Left lung (tissue), 10 donors: Measurements from ENCODE around the gene SBK3. TPM values are rescaled to one million over a fixed set of nuclear protein-coding genes. Genes with fewer than 3 reads are reported as not detected.
"Not testable (repeated sequence)": the region's sequence is repeated elsewhere in the genome, so short reads cannot be mapped to it uniquely, and the experiment has no call there.

Experiments
- ATAC-seq: fragments of 200-7000 bp; cut with Tn5 transposase; one replicate; pipeline ENCODE4 v1.9.1; 2020; ENCODE audit warnings: moderate library complexity
- DNase-seq, 4 donors: peaks; one replicate each; pipeline ENCODE4 v3.0.0-alpha.2; 2013 to 2020
- H3K27ac ChIP-seq, 2 donors: fragments of 200-600 bp; sonication (generic) in 1 of 2; one replicate each; pipeline versions ENCODE4 v1.5.0 to v1.8.0; 2020 to 2021
- H3K27me3 ChIP-seq, 2 donors: fragments of 200-600 bp; sonication (generic) in 1 of 2; one replicate each; pipeline versions ENCODE4 v1.5.0 to v1.8.0; 2020 to 2021
- H3K36me3 ChIP-seq, 2 donors: fragments of 200-600 bp; sonication (generic) in 1 of 2; one replicate each; pipeline versions ENCODE4 v1.5.0 to v1.8.0; 2020 to 2021
- H3K4me1 ChIP-seq, 2 donors: fragments of 200-600 bp; one replicate each; pipeline ENCODE4 v1.8.0; 2021
- H3K4me3 ChIP-seq, 2 donors: fragments of 200-600 bp; sonication (generic) in 1 of 2; one replicate each; pipeline versions ENCODE4 v1.5.0 to v1.8.0; 2020 to 2021; ENCODE audit warnings: mild to moderate bottlenecking in 1 of 2
- H3K9me3 ChIP-seq, 2 donors: fragments of 200-600 bp; sonication (generic) in 1 of 2; one replicate each; pipeline versions ENCODE4 v1.5.0 to v1.8.0; 2020 to 2021
- intact Hi-C, 2 donors: fragments of 100-400 bp; cut with DNase I; formaldehyde crosslinking; loops; one replicate each; pipeline versions ENCODE4 v1.11.2 to v1.14.2; 2022
- polyA plus RNA-seq, 6 donors: library from polyadenylated mRNA; unstranded; fragments of 120-200 nt; gene quantifications; one replicate each; pipeline ENCODE4 v1.2.1, GENCODE V29; 2013; ENCODE audit not compliant: insufficient read length in 6 of 6
- total RNA-seq, 2 donors: library from RNA; stranded (reverse); fragmentation: NEBNext Ultra II Directional; extraction: Animal tissue kit (Norgen Biotek cat#: 25700); gene quantifications; one replicate each; pipeline ENCODE4 v1.2.1, GENCODE V29; 2021
- TF ChIP-seq, protein P1 (sequence below), 2 donors: fragments of 200-600 bp; sonication (generic) in 1 of 2; IDR thresholded peaks; one replicate each; pipeline versions ENCODE4 v1.5.0 to v1.8.0; 2021; ENCODE audit warnings: antibody characterized with exemption in 2 of 2
- donor health status: DM: no; HTN: yes; CAD: no.
- donor health status: DM: no; HTN: no; CAD: no.

The SBK3 gene
- total and polyA plus RNA-seq, 8 donors: 0.26 to 1.7 (median 0.59) TPM

DNA sequence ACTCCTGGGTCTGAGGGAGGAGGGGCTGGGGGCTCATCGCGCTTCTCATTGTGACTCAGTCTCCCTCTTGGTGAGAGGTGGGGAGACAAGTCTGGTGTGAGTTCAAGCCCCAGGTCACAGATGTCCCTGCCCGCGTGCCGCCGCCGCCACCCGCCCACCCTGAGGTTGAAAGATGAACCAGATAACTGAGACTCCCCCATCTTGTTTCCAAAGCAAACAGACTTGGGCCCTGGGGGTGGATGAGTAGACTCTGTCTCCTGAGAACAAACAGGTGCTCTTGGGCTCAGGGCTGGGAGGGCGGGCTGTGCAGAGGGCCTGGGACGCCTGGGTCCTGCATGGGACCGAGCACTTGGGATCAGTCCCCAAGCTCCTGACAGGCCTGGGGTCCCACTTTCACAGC lies 9.0 kb downstream of the SBK3 start:
- TF ChIP-seq, protein P1, sequence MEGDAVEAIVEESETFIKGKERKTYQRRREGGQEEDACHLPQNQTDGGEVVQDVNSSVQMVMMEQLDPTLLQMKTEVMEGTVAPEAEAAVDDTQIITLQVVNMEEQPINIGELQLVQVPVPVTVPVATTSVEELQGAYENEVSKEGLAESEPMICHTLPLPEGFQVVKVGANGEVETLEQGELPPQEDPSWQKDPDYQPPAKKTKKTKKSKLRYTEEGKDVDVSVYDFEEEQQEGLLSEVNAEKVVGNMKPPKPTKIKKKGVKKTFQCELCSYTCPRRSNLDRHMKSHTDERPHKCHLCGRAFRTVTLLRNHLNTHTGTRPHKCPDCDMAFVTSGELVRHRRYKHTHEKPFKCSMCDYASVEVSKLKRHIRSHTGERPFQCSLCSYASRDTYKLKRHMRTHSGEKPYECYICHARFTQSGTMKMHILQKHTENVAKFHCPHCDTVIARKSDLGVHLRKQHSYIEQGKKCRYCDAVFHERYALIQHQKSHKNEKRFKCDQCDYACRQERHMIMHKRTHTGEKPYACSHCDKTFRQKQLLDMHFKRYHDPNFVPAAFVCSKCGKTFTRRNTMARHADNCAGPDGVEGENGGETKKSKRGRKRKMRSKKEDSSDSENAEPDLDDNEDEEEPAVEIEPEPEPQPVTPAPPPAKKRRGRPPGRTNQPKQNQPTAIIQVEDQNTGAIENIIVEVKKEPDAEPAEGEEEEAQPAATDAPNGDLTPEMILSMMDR (IDR thresholded peaks at IDR 0.05): no peak
- no peaks in the 10 kb centered on the region for H3K36me3 ChIP-seq
- DNase-seq (no peak), ATAC-seq (no peak)
- no peaks in the 10 kb centered on the region for H3K4me1 ChIP-seq
- H3K27ac ChIP-seq: no peak overlapping the region
- H3K9me3 ChIP-seq: no peaks in the 10 kb centered on the region
- no peak overlapping the region for H3K4me3 ChIP-seq
- peaks cover 0 to 10% of the 10 kb centered on the region in 2 donors for H3K27me3 ChIP-seq
- intact Hi-C loops: no loop called here

DNA sequence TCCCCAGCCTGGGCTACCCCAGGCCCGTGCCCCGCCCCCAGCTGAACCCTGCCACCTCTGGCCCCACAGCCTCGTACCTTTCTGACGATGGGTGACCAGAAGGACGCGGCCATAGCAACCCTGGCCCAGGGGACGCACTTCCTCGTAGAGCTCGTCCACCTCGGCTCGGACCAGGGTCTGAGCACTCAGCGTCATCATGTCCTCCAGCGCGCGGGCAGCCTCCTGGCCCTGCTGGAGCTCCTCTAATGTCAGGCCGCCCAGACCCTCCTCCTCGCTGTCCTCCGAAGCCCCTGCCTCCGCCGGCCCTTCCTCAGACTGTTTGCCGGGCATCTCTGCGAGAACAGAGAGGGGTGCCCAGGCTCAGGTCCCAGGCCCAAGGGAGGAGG lies 9.4 kb downstream of the SBK3 start:
- Histone ChIP-seq H3K4me3 (no peak overlapping the region), H3K4me1 (no peaks in the 10 kb centered on the region), H3K27me3 (peaks cover 0 to 6% of the 10 kb centered on the region in 2 donors), H3K36me3 (no peaks in the 10 kb centered on the region), H3K27ac (no peak overlapping the region), H3K9me3 (no peaks in the 10 kb centered on the region)
- no peak for DNase-seq
- TF ChIP-seq, protein P1 (IDR thresholded peaks at IDR 0.05): no peak
- no peak for ATAC-seq
- intact Hi-C loops: no loop called here

DNA sequence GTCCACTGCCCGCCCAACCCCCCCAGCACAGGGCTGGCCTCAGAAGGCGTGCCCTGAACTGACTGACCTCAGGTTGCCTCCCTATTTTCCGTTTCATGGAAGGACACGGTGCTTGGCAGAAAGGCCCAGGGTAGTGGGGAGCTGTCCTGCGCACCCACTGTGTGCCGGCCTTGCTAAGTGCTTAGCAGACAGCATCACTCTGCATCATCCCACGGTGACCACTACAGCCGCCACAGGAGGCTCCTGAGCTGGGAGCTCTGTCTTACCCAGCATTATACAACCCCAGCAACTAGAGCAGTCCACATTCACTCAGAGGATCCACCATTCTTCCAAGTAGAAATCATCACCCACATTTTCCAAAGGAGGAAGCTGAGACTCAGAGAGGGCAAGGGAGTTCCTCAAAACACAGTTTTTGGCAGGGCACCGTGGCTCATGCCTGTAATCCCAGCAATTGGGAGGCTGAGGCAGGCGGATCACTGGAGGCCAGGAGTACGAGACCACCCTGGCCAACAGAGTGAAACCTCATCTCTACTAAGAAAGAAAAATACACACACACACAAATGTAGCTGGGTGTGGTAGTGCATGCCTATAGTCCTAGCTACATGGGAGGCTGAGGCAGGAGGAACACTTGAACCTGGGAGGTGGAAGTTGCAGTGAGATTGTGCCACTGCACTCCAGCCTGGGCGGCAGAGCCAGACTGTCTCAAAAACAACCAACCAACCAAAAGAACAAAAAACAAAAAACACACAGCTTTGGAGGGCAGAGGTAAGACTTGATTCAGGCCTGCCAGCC lies 10.0 kb downstream of the SBK3 start:
- H3K36me3 ChIP-seq: no peaks in the 10 kb centered on the region
- no peaks in the 10 kb centered on the region for H3K27me3 ChIP-seq
- DNase-seq (no peak), ATAC-seq (no peak)
- no peaks in the 10 kb centered on the region for H3K9me3 ChIP-seq
- intact Hi-C loops: no loop called here
- no peak overlapping the region for H3K4me3 ChIP-seq
- TF ChIP-seq, protein P1 (IDR thresholded peaks at IDR 0.05): no peak
- H3K4me1 ChIP-seq: no peaks in the 10 kb centered on the region
- H3K27ac ChIP-seq: no peak overlapping the region

DNA sequence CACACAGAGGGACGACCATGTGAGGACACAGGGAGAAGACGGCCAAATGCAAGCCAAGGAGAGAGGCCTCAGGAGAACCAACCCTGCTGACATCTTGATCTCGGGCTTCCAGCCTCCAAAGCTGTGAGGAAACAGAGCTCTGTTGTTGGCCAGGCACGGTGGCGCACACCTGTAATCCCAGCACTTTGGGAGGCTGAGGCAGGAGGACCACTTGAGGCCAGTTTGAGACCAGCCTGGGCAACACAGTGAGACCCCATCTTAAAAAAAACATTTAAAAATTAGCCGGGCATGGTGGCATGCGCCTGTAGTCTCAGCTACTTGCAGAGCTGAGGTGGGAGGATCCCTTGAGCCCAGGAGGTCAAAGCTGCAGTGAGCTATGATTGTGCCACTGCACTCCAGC lies 11.1 kb downstream of the SBK3 start:
- H3K4me3 ChIP-seq, H3K9me3 ChIP-seq, intact Hi-C loops, H3K27me3 ChIP-seq, H3K27ac ChIP-seq, ATAC-seq, H3K4me1 ChIP-seq, DNase-seq, H3K36me3 ChIP-seq: not testable (repeated sequence)

DNA sequence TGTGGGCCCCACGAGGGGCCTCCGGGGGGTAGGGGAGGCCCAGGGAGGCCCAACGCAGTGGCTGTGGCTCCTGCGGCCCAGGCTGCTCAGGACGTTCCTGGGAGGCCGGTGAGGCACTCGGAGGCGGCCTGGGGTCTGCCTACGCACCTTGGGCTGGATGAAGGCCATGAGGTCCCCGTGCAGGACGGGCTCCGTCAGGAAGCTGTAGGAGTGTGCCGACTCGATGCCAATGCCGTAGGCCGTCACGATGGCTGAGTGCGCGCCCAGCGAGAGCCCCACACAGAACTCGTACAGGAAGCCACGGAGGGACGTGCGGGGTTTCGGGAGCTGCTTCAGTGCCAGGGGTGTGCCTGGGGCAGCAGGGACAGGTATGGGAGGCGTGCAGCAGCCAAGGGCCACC lies 14.3 kb downstream of the SBK3 start:
- Histone ChIP-seq H3K4me1 (peaks cover 0 to 7% of the 10 kb centered on the region in 2 donors), H3K4me3 (no peak overlapping the region), H3K9me3 (no peaks in the 10 kb centered on the region), H3K36me3 (no peaks in the 10 kb centered on the region), H3K27me3 (peaks cover 0 to 20% of the 10 kb centered on the region in 2 donors), H3K27ac (no peak overlapping the region)
- DNase-seq (no peak), ATAC-seq (no peak)
- TF ChIP-seq, protein P1 (IDR thresholded peaks at IDR 0.05): no peak
- intact Hi-C loops: no loop called here
